HepG2 (cell line): ENCODE data around the gene FHIT. TPM values are rescaled to one million over a fixed set of nuclear protein-coding genes. Genes with fewer than 3 reads are reported as not detected.

Experiments used
- ATAC-seq: fragments of 200-7000 bp; cut with Tn5 transposase; 3 replicates; pipeline ENCODE4 v1.9.1; 2020; ENCODE audit warnings: mild to moderate bottlenecking, moderate library complexity
- BruUV-seq: library from RNA; stranded (reverse); fragments of 400-500 nt; replicated peaks from 2 replicates; lab custom pipeline; 2021; lab: Mats Ljungman, UMichigan
- CTCF ChIA-PET: fragments of 300-600 bp; formaldehyde crosslinking; extraction: SDS; loops from one replicate; lab custom pipeline; 2021; ENCODE audit warnings: low total read pairs, inconsistent platforms, low intra/inter-chr PET ratio; lab: Yijun Ruan, JAX
- POLR2A ChIA-PET: fragments of 350-600 bp; sonication (Branson Sonifier 250); formaldehyde crosslinking; loops from one replicate; lab custom pipeline; 2020; ENCODE audit warnings: antibody characterized with exemption, inconsistent platforms; lab: Yijun Ruan, JAX
- DNase-seq: peaks from one replicate; pipeline ENCODE4 v3.0.0-alpha.2; 2015; ENCODE audit warnings: low spot score
- FAIRE-seq: peaks from 3 replicates; lab custom pipeline; 2011; peaks lifted over from hg19 to GRCh38; lab: Jason Lieb, UNC
- H2AFZ ChIP-seq: one replicate; pipeline ENCODE4 v1.6.1; 2011; ENCODE audit warnings: low read length, inconsistent platforms
- H3K27ac ChIP-seq: fragments of 300-600 bp; 3 replicates; pipeline ENCODE4 v1.8.0; 2011; ENCODE audit warnings: mixed run types, mild to moderate bottlenecking, mixed read lengths, low read length, inconsistent platforms; ENCODE audit not compliant: insufficient read depth; ENCODE audit errors: extremely low read length
- H3K27me3 ChIP-seq, 2 experiments: fragments of 200-600 bp in 1 of 2; 2 replicates in 1 of 2; 3 replicates in 1 of 2; pipeline versions ENCODE4 v1.6.0 to v1.8.0; 2011; ENCODE audit warnings: low read length in 2 of 2, mild to moderate bottlenecking in 2 of 2, moderate library complexity in 2 of 2, inconsistent platforms in 1 of 2; ENCODE audit not compliant: insufficient read depth in 2 of 2, control insufficient read depth in 1 of 2
- H3K36me3 ChIP-seq, 2 experiments: fragments of 200-600 bp in 1 of 2; replicated peaks in 1 of 2; 2 replicates in 1 of 2; 3 replicates in 1 of 2; pipeline versions ENCODE4 v1.5.1 to v1.8.0; 2011; ENCODE audit warnings: low read length in 2 of 2, inconsistent platforms in 1 of 2; ENCODE audit not compliant: insufficient read depth in 2 of 2, control insufficient read depth in 1 of 2
- H3K4me1 ChIP-seq: 2 replicates; pipeline ENCODE4 v1.5.1; 2012; ENCODE audit warnings: low read length, inconsistent platforms; ENCODE audit not compliant: insufficient read depth
- H3K4me2 ChIP-seq: 2 replicates; pipeline ENCODE4 v1.6.0; 2011; ENCODE audit warnings: low read depth, low read length, inconsistent platforms
- H3K4me3 ChIP-seq, 3 experiments: fragments of 200-600 bp in 1 of 3; sonication (generic), shearing (Covaris generic) in 1 of 3; replicated peaks in 1 of 3; 2 replicates each; pipeline ENCODE4 v1.5.1; 2011 to 2016; ENCODE audit warnings: low read length in 3 of 3, inconsistent platforms in 2 of 3, low read depth in 2 of 3, mild to moderate bottlenecking in 2 of 3, control low read depth in 1 of 3, mixed read lengths in 1 of 3; ENCODE audit not compliant: insufficient read depth in 1 of 3
- H3K79me2 ChIP-seq: one replicate; pipeline ENCODE4 v1.6.1; 2011; ENCODE audit warnings: low read length, inconsistent platforms; ENCODE audit not compliant: insufficient read depth
- H3K9ac ChIP-seq: 2 replicates; pipeline ENCODE4 v1.6.0; 2011; ENCODE audit warnings: mild to moderate bottlenecking, low read depth, low read length, inconsistent platforms; ENCODE audit not compliant: insufficient read depth
- H3K9me3 ChIP-seq: 2 replicates; pipeline ENCODE4 v1.5.1; 2012; ENCODE audit warnings: mild to moderate bottlenecking, low read length
- H4K20me1 ChIP-seq: 2 replicates; pipeline ENCODE4 v1.6.0; 2011; ENCODE audit warnings: inconsistent platforms, mild to moderate bottlenecking, low read length, moderate library complexity; ENCODE audit not compliant: insufficient read depth
- CENPX ChIP-seq: sonication (generic); formaldehyde crosslinking; IDR thresholded peaks from 2 replicates; pipeline ENCODE4 v1.9.0; 2021; ENCODE audit warnings: mild to moderate bottlenecking, missing genetic modification reagents, moderate library complexity
- CTCF ChIP-seq: sonication (generic); formaldehyde crosslinking; IDR thresholded peaks from 2 replicates; pipeline ENCODE4 v1.5.0; 2020; ENCODE audit warnings: mild to moderate bottlenecking, missing genetic modification reagents, moderate library complexity
- GATA4 ChIP-seq: sonication (generic); IDR thresholded peaks from 2 replicates; pipeline ENCODE4 v1.6.1; 2016; ENCODE audit warnings: antibody characterized with exemption, low read depth, borderline replicate concordance
- ISL2 ChIP-seq: sonication (generic); formaldehyde crosslinking; IDR thresholded peaks from 2 replicates; pipeline ENCODE4 v1.5.0; 2020; ENCODE audit warnings: missing genetic modification reagents
- KDM4B ChIP-seq: sonication (generic); formaldehyde crosslinking; IDR thresholded peaks from 2 replicates; pipeline ENCODE4 v1.4.0; 2020; ENCODE audit warnings: missing genetic modification reagents
- MBNL3 ChIP-seq: fragments of 250-450 bp; sonication (Bioruptor Pico); conservative IDR thresholded peaks from 2 replicates; pipeline ENCODE4 v1.8.0; 2022; ENCODE audit warnings: mild to moderate bottlenecking, inconsistent platforms
- MED8 ChIP-seq: sonication (generic); formaldehyde crosslinking; IDR thresholded peaks from 2 replicates; pipeline ENCODE4 v1.8.1; 2023; ENCODE audit warnings: mild to moderate bottlenecking, missing genetic modification reagents; ENCODE audit not compliant: insufficient replicate concordance
- TEAD3 ChIP-seq: optimal IDR thresholded peaks from 2 replicates; pipeline ENCODE3; 2016; ENCODE audit warnings: borderline replicate concordance
- ZNF383 ChIP-seq: sonication (generic); formaldehyde crosslinking; IDR thresholded peaks from 2 replicates; pipeline ENCODE4 v1.4.0; 2020; ENCODE audit warnings: missing genetic modification reagents, mild to moderate bottlenecking, borderline replicate concordance
- ZNF740 ChIP-seq: sonication (generic); formaldehyde crosslinking; IDR thresholded peaks from 2 replicates; pipeline ENCODE4 v1.4.0; 2020; ENCODE audit warnings: missing genetic modification reagents
- WGBS: methylation state at CpG from one replicate; pipeline ENCODE4 v1.1.6; 2017; ENCODE audit warnings: low lambda C conversion rate; 5-methylcytosine and 5-hydroxymethylcytosine counted together
- in situ Hi-C: cut with HindIII; loops from 2 replicates; pipeline ENCODE4 v1.10.0; 2017; ENCODE audit warnings: low pct_unique_long_range_greater_than_20kb; ENCODE audit not compliant: extremely low pct_ligation_motif_present
- intact Hi-C: fragments of 100-400 bp; cut with micrococcal nuclease; formaldehyde crosslinking; loops from one replicate; pipeline ENCODE4 v1.10.0; 2022; ENCODE audit not compliant: unreplicated experiment
- polyA plus RNA-seq, 8 experiments: library from polyadenylated mRNA; depleted of rRNA in 3 of 8; stranded (reverse) in 7 of 8; unstranded in 1 of 8; fragments of >200 nt; fragmentation: Illumina TruSeq in 4 of 8; extraction: Trizol in 4 of 8; gene quantifications; 2 replicates each; pipeline versions ENCODE4 v1.2.1 to v1.2.3, GENCODE V29; 2011 to 2016; ENCODE audit warnings: low read depth in 4 of 8, missing spikeins in 1 of 8, mixed read lengths in 1 of 8; ENCODE audit not compliant: insufficient read depth in 1 of 8
- total RNA-seq, 5 experiments: library from RNA; depleted of rRNA; stranded (reverse); fragments of >200 nt; fragmentation: Illumina TruSeq; extraction: Trizol; gene quantifications; 2 replicates each; pipeline ENCODE4 v1.2.3, GENCODE V29; 2016; ENCODE audit warnings: low read depth in 1 of 5
- TF ChIP-seq, protein P1 (sequence below): sonication (generic); formaldehyde crosslinking; conservative IDR thresholded peaks from 2 replicates; pipeline ENCODE4 v1.8.0; 2022; ENCODE audit warnings: mild to moderate bottlenecking, moderate library complexity, missing genetic modification reagents

FHIT gene
- total and polyA plus RNA-seq, 2 of the 13 experiments (the other 11 are each of a cell fraction or from before 2014, with no cell fraction given), result 4.0 to 4.6 TPM

- no peak for TF ChIP-seq ISL2 (CRISPR knock-in tag)
- TF ChIP-seq, all 625 proteins: peak for 26
Measured at GRCh38 chr3:61060411-61060861, 190.8 kb downstream of the FHIT start (continued).

DNA sequence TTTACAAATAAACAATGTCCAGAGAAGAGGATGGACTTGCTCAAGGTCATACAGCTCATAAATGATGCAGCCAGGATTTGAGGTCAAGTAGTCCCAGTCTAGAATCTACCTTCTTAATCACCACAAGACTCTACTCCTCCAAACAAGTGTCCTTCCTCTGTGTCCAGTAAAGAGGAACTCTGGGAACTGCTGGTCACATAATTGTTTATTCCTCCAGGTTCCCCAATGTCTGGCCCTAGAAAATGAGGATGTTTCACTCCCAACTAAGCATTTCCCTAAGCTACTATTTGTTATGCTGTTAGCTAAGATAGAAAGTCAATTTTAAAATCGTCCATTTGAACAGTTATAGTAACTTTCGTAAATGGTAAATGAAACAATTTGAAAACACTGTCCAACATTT lies 192.4 kb downstream of the FHIT start:
- no peak for ATAC-seq
- Histone ChIP-seq H3K27me3 (no peaks in the 10 kb centered on the region), H4K20me1 (no peaks in the 10 kb centered on the region), H3K36me3 (no peaks in the 10 kb centered on the region), H3K79me2 (no peaks in the 10 kb centered on the region), H2AFZ (no peak overlapping the region), H3K4me3 (no peak overlapping the region), H3K27ac (no peak overlapping the region), H3K9me3 (no peaks in the 10 kb centered on the region), H3K9ac (no peak overlapping the region), H3K4me2 (no peak overlapping the region), H3K4me1 (peaks cover 17% of the 10 kb centered on the region)
- DNase-seq, result no peak
- FAIRE-seq, result no peak
- WGBS, result 84% methylated on average over 2 of the region's 2 CpGs
- TF ChIP-seq CENPX (CRISPR knock-in tag), result no peak
- no peak for TF ChIP-seq KDM4B
- no peak for TF ChIP-seq GATA4
- no peak for TF ChIP-seq CTCF (CRISPR knock-in tag)
- TF ChIP-seq ZNF383, result no peak
- no peak for TF ChIP-seq MED8
- TF ChIP-seq ZNF740, result no peak
- TF ChIP-seq, protein P1, sequence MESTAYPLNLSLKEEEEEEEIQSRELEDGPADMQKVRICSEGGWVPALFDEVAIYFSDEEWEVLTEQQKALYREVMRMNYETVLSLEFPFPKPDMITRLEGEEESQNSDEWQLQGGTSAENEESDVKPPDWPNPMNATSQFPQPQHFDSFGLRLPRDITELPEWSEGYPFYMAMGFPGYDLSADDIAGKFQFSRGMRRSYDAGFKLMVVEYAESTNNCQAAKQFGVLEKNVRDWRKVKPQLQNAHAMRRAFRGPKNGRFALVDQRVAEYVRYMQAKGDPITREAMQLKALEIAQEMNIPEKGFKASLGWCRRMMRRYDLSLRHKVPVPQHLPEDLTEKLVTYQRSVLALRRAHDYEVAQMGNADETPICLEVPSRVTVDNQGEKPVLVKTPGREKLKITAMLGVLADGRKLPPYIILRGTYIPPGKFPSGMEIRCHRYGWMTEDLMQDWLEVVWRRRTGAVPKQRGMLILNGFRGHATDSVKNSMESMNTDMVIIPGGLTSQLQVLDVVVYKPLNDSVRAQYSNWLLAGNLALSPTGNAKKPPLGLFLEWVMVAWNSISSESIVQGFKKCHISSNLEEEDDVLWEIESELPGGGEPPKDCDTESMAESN, result no peak
- TF ChIP-seq TEAD3 (CRISPR knock-in tag), result no peak
- TF ChIP-seq MBNL3 (CRISPR knock-in tag), result no peak
- in situ Hi-C loops, result no loop called here
- BruUV-seq, result no TSS peak
- CTCF ChIA-PET, result no interaction called here
- POLR2A ChIA-PET, result no interaction called here
- intact Hi-C loops, result no loop called here
